ENCODE measurements around the gene CORO1C.
"Not testable (repeated sequence)": the region's sequence is repeated elsewhere in the genome, so short reads cannot be mapped to it uniquely, and the experiment has no call there.

CORO1C gene

GRCh38 chr12:108755481-108755880 lies 24.2 kb upstream of the CORO1C start:
- no peak for DNase-seq (ENCODE audit: low read depth in 1 of 2, low spot score in 1 of 2)

GRCh38 chr12:108753976-108754375 lies 22.7 kb upstream of the CORO1C start:
- no peak for DNase-seq (ENCODE audit: low read depth in 1 of 2, low spot score in 1 of 2)

DNA sequence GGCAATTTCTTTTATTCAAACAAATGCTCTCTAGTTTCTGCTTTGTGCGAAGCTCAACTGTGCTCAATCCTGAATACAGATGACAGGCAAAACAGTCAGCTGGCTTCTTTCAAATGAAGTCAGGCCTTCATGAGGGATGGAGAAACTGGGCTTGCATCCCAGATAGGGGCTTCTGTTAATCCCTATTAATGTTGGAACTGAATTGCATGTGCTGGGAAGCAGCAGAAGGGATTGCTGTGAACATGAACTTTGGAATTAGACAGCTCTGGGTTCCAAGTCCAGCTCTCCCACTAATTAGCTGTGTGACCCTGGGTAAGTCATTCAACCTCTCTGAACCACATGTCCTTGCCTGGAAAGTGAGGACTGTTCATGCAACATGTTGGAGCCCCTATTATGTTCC lies 21.1 kb upstream of the CORO1C start:
- no peak for DNase-seq (ENCODE audit: low read depth in 1 of 2, low spot score in 1 of 2)

GRCh38 chr12:108751821-108752220 lies 20.5 kb upstream of the CORO1C start:
- DNase-seq (ENCODE audit: low read depth in 1 of 2, low spot score in 1 of 2): no peak

DNA sequence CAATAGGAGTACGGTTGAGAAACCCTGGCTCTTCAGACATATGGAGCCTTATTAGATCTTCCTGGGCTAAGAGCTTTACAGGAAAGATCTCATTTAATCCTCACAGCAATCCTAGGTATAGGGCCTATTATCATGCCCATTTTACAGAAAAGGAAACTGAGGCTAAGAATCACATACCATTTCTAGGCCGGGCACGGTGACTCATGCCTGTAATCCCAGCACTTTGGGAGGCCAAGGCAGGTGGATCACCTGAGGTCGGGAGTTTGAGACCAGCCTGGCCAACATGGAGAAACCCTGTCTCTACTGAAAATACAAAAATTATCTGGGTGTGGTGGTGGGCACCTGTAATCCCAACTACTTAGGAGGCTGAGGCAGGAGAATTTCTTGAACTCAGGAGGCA lies 19.7 kb upstream of the CORO1C start:
- DNase-seq (ENCODE audit: low read depth in 1 of 2, low spot score in 1 of 2): not testable (repeated sequence)

DNA sequence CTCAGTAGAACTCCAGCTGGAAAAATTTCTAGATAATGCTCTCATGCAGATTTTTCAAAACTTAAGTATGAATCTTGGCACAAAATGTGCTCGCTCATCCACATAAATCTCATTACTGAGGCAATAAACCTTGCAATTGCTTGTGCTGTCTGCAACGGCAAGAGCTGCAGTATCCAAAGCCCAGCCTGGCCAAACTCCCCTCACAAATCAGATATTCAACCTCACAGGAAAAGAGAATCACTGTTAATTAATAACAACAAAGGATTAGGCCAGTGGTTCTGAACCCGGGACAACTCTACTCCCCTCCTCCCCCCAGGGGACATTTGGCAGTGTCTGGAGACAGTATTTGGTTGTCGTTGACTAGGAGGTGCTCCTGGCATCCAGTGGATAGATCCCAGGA lies 19.2 kb upstream of the CORO1C start:
- DNase-seq (ENCODE audit: low read depth in 1 of 2, low spot score in 1 of 2): no peak

DNA sequence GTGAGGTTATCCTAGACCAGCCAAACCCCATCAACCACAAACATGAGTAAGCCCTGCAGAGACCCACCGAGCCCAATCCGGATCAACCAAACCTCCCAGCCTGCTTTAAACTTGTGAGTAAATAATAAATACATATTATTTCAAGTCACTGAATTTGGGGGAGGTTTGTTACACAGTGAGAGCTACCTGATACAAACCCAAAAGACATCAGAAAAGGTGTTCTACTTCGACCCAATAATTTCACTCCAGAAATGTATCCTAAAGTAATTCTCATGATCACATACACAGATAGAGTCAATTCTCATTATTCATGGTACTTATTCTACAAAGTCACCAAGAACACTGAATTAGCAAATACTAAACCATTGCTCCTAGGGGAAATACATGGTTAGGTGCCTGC lies 16.2 kb upstream of the CORO1C start:
- DNase-seq (ENCODE audit: low read depth in 1 of 2, low spot score in 1 of 2): no peak

DNA sequence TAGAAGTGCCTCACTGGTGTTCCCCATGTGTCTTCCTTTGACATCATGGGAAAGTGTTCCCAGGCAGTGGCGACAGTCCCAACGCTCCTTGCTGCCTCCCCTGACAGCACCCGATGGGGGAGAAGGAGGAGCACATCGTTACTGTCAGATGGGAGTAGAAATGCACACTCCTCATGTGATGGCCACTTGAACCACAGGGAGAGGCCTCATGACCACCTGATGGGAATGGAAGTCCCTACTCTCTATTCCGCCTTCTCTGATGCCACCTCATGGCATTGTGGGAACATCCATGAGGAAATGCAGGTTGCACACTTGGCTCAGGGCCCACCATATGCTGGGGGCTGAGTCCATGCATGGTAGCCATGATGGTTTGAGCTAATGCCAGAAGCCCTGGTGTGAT lies 14.3 kb upstream of the CORO1C start:
- DNase-seq (ENCODE audit: low read depth in 1 of 2, low spot score in 1 of 2): no peak

DNA sequence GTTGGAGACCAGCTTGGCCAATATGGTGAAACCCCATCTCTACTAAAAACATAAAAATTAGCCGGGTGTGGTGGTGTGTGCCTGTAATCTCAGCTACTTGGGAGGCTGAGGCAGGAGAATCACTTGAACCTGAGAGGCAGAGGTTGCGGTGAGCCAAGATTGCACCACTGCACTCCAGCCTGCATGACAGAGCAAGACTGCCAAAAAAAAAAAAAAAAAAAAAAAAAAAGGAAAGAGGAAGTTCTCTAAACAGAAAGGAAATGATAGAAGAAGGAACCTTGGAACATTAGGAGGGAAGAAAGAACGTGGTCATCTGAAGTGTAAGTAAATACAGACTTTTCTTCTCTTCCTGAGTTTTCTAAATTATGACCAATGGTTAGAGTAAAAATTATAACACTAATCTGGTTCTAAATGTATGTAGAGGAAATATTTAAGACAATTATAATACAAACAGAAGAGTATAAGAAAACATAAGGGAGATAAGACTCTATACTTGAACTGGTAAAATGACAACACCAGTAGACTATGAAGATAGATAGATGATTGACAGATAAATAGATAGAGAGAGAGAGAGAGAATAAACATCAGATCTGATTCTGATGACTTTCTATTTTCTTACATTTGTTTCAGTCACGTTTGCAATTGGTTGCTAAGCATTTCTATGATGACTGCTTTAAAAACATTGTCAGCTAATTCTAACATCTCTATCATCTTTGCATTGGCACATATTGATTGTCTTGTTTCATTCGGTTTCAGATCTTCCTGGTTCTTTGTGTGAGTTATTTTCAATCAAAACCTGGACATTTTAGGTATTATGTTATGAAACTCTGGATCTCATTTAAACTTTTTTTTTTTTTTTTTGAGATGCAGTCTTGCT lies 12.9 kb upstream of the CORO1C start:
- DNase-seq (ENCODE audit: low read depth in 1 of 2, low spot score in 1 of 2): no peak

GRCh38 chr12:108738170-108738569 lies 6.9 kb upstream of the CORO1C start:
- DNase-seq (ENCODE audit: low read depth in 1 of 2, low spot score in 1 of 2): no peak

DNA sequence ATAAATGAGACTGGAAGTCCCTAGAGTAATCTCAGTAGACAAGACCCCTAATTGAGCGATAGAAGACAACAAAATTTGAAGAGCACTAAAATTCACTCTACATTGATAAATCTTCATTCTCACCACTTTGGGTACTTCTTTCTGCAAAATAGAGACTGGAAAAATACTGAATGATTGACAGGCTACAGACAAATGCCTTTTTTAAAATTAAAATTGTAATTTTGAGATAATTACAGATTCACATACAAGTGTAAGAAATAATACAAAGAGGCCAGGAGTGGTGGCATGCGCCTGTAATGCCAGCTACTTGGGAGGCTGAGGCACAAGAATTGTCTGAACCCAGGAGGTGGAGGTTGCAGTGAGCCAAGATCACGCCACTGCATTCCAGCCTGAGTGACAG lies 4.5 kb upstream of the CORO1C start:
- DNase-seq (ENCODE audit: low read depth in 1 of 2, low spot score in 1 of 2): no peak

DNA sequence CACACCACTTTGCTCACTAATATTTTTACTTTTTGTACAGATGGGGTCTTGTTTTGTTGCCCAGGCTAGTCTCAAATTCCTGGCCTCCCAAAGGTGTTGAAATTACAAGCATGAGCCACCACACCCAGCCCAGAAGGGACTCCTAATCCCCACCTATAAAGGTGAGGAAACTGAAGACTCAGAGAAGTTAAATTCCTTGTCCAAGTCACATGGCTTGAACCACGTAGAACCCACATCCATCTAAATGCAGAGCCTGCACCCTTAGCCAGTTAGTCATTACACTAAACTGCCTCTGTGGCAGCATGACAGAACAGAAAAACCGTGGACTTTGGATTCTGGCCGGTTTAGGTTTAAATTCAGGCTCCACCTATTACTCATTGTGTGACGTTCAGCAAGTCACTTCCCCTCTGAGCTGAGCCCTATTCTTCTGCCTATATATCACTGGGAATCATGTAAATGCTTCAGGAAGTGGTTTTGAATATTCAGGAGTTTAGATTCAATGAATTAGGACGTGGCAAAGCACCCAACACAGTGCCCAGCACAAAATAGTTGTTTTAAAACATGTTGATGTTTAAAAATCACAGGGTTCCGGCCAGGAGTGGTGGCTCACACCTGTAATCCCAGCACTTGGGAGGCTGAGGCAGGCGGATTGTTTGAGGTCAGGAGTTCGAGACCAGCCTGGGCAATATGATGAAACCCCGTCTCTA lies 3.0 kb upstream of the CORO1C start:
- DNase-seq (ENCODE audit: low read depth in 1 of 2, low spot score in 1 of 2): no peak

DNA sequence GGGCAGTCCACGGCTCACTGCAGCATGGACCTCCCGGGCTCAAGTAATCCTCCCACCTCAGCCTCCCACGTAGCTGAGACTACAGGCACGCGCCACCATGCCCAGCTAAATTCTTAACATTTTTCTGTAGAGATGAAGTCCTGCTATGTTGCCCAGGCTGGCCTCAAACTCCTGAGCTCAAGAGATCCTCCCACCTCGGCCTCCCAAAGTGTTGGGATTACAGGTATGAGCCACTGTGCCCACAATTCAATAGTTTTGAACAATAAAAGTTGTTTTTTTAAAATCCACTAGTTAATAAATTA lies 1.9 kb upstream of the CORO1C start:
- not testable (repeated sequence) for DNase-seq (ENCODE audit: low read depth in 1 of 2, low spot score in 1 of 2)

DNA sequence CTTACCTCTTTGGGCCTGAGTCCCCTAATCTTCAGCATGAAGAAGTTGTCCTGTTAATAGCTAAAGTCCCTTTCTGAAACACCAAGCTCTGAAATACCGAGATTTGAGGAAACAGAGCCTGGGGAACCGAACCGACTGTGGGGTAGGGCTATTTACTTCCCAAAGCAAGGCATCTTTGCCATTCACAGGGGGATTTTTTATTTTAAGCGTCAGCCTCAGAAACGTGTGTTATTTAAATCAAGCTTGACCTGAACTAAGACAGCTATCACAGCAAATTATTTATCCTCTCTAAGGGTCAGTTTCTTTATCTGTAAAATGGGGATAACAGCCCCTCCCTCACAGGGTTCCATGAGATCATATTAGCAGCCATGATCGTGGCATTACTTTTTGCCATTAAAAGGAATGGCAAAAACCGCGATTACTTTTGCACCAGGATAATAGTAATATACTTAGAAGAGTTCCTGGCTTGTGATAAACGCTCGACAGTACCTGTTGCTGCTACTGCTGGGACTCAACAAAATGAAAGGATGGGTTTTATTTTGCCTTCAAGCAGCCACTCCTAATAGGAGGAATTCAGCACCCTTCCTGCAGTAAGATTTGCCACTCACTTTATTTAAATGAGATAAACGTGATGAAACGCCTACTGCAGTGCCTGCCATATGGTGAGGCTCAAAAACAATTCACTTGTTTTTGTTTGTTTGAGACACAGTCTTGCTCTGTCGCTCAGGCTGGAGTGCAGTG lies 1.3 kb upstream of the CORO1C start:
- no peak for DNase-seq (ENCODE audit: low read depth in 1 of 2, low spot score in 1 of 2)

DNA sequence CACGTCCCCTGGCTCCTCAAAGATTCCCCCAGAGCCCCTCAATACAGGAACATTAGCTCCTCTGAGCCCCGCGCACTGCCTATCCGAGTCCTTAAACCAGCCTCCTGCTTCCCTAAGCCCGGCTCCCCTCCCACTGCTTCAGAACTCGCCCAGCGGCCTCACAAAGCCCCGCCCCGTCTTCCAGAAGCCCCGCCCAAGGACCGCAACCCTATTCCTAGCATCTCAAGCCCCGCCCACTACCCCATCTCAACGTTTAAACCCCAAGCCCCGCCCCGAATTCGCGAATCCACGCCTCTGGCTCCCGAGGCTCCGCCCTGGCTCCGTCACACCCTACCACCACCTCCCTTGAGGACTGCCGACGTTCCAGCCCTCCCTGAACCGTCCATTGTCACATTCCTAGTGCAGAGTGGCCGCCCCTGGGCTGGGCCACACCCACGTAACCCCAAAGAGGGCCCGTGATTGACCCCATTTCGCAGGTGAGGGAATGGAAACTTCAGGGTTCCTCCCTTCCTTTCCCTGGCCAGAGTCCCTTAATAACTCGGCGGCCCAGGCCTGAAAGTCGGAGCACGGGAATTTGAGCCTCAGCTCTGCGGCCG lies 646 bp upstream of the CORO1C start:
- DNase-seq (ENCODE audit: low read depth in 1 of 2, low spot score in 1 of 2): peak; percentile 90 to 94

DNA sequence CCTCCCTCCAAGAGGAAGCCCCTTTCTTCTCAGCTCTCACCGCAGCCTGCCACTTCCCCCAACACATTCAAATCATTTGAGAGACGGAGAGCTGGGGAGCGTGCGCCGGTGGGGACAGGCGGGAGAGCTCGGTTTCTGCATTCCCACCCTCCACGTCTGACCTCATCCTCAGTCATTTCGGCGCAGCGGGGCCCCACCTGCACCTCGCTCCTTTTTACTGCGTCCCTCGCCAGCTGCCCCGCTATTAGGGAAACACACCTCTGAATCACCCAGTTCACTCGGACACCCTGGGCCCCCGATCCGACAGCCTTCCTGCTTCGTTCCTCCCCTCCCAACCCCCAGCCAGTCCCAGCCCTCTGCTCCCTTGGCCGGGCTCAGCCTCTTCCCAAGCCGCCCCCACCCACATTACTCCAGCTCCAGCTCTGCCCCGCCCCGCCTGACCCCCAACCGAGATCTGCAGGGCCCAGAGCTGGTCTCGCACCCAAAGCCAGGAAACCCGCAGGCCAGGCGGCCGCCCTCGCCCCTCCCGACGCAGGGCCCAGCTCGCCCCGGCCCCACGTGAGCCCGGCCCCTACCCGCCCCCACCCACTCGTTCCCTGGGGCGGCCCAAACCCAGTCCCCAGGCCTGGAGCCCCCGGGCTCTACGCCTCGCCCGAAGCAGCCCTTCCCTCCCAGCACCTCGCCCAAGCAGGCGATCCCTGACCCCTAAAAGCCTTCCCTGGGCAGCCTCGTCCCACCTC lies 783 bp downstream of the CORO1C start:
- DNase-seq (ENCODE audit: low read depth in 1 of 2, low spot score in 1 of 2): peak in 1 of 2 donors; percentile 9

- DNase-seq (ENCODE audit: low read depth in 1 of 2, low spot score in 1 of 2): no peak
Measured at GRCh38 chr12:108729612-108730364, 1.5 kb downstream of the CORO1C start.

DNA sequence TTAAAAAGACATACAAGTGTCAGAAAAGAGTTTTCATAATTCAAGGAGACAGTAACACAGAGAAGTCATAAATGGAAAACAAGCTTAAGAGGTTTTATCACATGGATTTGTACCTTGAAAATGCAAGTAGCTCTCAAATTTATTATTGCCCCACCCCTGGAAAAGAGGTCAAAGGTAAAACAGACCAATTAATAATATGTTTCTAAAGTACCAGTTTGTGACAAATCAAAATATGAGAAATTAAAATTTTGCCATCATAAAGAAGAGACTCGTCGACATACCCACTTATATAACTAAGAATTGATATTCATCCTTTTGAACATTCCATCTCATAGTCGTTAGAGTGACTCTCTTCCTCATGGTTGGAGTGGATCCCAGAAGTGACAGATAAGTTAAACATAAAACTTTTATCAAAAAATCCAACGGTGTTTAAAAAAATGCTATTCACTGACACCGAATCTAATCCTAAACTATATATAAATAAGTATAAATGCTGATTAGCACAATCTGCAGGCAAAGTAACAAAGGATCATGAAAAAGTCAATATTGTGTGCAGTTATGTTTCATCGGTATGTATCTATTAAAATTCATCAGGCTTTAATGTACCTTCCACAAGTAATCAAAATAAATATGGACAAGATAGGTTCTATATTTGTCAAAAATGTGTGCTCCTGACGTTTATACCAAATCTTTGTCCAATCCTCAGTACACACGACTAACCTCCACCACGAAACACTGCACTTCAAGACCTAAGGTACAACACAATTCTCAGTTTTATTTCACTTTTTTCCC lies 2.3 kb downstream of the CORO1C start:
- DNase-seq (ENCODE audit: low read depth in 1 of 2, low spot score in 1 of 2): no peak
